Hematopoietic multipotent progenitor cell treated with erythropoietin and hydrocortisone succinate and interleukin-3 and kit ligand, for 15 days (in vitro differentiated cells): ENCODE results near the gene HDAC5.
"Not testable (repeated sequence)": the region's sequence is repeated elsewhere in the genome, so short reads cannot be mapped to it uniquely, and the experiment has no call there.

ENCODE experiments used
- DNase-seq: peaks from one replicate; pipeline ENCODE4 v3.0.0-alpha.2; 2015; ENCODE audit warnings: low spot score

Gene HDAC5

GRCh38 chr17:44110823-44111633, 12.4 kb downstream of the HDAC5 start:
- peak; percentile 39 for DNase-seq

GRCh38 chr17:44110011-44110686, 13.3 kb downstream of the HDAC5 start:
- DNase-seq, result no peak

GRCh38 chr17:44109312-44109630, 14.2 kb downstream of the HDAC5 start:
- DNase-seq, result no peak

- DNase-seq, result no peak
These were observed 14.8 kb downstream of the HDAC5 start for GRCh38 chr17:44108440-44109311.

GRCh38 chr17:44106801-44107200, 16.6 kb downstream of the HDAC5 start:
- DNase-seq, result no peak

- DNase-seq, result no peak
These were observed 17.5 kb downstream of the HDAC5 start for GRCh38 chr17:44105941-44106340.

GRCh38 chr17:44105483-44105882, 18.0 kb downstream of the HDAC5 start:
- no peak for DNase-seq

GRCh38 chr17:44102849-44103622, 20.4 kb downstream of the HDAC5 start:
- DNase-seq, result no peak

GRCh38 chr17:44101858-44102257, 21.6 kb downstream of the HDAC5 start:
- not testable (repeated sequence) for DNase-seq

GRCh38 chr17:44097110-44097958, 26.1 kb downstream of the HDAC5 start:
- no peak for DNase-seq

- DNase-seq, result no peak
These were observed 27.6 kb downstream of the HDAC5 start for GRCh38 chr17:44095647-44096496.

- DNase-seq, result no peak
These were observed 28.1 kb downstream of the HDAC5 start for GRCh38 chr17:44095388-44095646.

GRCh38 chr17:44094701-44095387, 28.6 kb downstream of the HDAC5 start:
- DNase-seq, result no peak

GRCh38 chr17:44093231-44093900, 30.1 kb downstream of the HDAC5 start:
- no peak for DNase-seq

- DNase-seq, result no peak
These were observed 31.4 kb downstream of the HDAC5 start for GRCh38 chr17:44092051-44092450.

- no peak for DNase-seq
These were observed 32.0 kb downstream of the HDAC5 start for GRCh38 chr17:44091200-44091997.

- DNase-seq, result no peak
These were observed 35.2 kb downstream of the HDAC5 start for GRCh38 chr17:44088254-44088653.

- DNase-seq, result no peak
These were observed 36.1 kb downstream of the HDAC5 start for GRCh38 chr17:44087319-44087718.
